ENCODE results near the gene PHYH. TPM values are rescaled to one million over a fixed set of nuclear protein-coding genes. Genes with fewer than 3 reads are reported as not detected.

Gene PHYH
- total and polyA plus RNA-seq, 2 of the 4 experiments (the other 2 are of a cell fraction): 10.9 to 13.4 TPM

DNA sequence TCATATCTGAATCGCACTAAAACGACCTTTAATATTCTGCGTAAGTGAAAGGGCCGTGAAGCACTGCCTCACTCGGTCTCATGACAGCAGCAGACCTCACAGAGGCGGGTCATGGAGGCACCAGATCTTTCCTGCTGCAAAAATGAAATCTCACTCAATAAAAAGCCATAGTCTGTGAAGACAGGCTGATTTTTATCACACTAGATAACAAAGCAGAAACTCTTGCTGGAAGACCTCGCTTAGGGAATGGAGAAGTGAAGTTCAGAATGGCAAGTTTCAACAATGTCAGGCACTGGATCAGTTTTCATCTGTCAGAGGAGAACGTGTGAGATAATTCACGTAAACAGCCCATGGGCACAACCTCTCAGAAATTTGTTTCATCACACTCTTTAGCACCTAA is 40.2 kb upstream of the PHYH start (continued):
- TF ChIP-seq MXI1 (IDR thresholded peaks at IDR 0.05; ENCODE audit: borderline replicate concordance, low read depth, low read length) (no peak), RAD21 (IDR thresholded peaks at IDR 0.05; ENCODE audit: low read length) (no peak), MAFK (IDR thresholded peaks at IDR 0.05; ENCODE audit: low read depth, low read length) (no peak), CHD1 (IDR thresholded peaks at IDR 0.05; ENCODE audit: low read depth, low read length) (no peak), SMC3 (IDR thresholded peaks at IDR 0.05; ENCODE audit: low read depth, low read length) (no peak)

DNA sequence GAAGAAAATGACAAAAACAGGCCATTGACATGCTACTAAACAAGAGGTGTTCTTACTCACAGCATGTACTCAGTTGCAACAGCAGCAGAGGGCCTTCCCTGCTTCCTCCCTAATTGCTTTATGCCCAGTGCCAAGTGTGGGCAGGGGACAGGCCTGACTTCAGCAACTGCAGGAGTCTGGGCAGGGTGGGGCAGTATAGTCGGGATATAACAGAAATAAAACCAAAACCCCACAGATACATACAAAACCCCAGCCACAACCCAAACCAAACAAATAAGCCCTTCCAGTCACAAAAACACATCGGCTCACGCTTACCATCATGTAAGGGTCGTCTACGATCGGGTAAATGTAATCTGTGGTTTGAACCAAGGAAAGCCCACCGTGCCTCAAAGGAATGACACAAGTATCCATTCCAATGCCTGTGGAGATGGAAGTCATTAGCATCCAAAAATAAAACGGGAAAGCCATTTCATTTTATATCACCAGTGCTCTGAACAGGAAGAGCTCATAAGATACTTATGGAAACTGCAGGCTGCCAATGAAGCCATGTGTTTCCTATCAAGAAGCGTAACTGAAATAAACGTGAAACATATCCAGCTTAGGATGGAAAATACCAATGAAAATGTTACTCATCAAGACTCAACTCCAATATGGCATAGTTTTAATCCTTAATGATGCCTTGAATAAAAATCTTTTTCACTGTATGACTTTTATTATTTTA is 38.7 kb upstream of the PHYH start:
- Histone ChIP-seq H3K4me2 (ENCODE audit: low read depth, low read length) (peak overlapping the region; percentile 37; the same call in 1 of the 2 replicates), H4K8ac (ENCODE audit: low read depth in 2 of 2, low read length in 2 of 2) (no peak overlapping the region; a peak in 1 of 4 replicates), H3K4ac (ENCODE audit: low read depth, low read length) (no peak overlapping the region), H3K27me3 (ENCODE audit: control insufficient read depth, insufficient read depth, low read length) (no peaks in the 10 kb centered on the region), H3K4me1 (ENCODE audit: control insufficient read depth, insufficient read depth, low read length) (peaks cover 2% of the 10 kb centered on the region; the same call in 1 of the 2 replicates), H4K5ac (ENCODE audit: low read depth, low read length) (no peak overlapping the region), H2BK20ac (ENCODE audit: low read depth, low read length) (no peak overlapping the region), H3K9ac (ENCODE audit: low read depth, low read length) (no peak overlapping the region), H3K36me3 (ENCODE audit: control insufficient read depth, insufficient read depth, low read length) (peaks cover 24% of the 10 kb centered on the region), H3K27ac (ENCODE audit: insufficient read depth, low read length) (no peak overlapping the region), H3K23ac (ENCODE audit: low read depth, low read length) (peak overlapping the region; percentile 49; the same call in 1 of the 2 replicates), H2BK120ac (ENCODE audit: low read depth, low read length) (no peak overlapping the region), H3K56ac (ENCODE audit: extremely low read depth, insufficient read depth, low read length) (no peak overlapping the region), H2AK9ac (replicated peaks; ENCODE audit: low read depth, low read length, poor library complexity) (no peak overlapping the region), H4K20me1 (ENCODE audit: insufficient read depth, low read length) (no peaks in the 10 kb centered on the region), H3K4me3 (ENCODE audit: insufficient read depth, low read depth, low read length) (no peak overlapping the region), H3K18ac (ENCODE audit: low read depth, low read length) (no peak overlapping the region), H3K9me1 (ENCODE audit: insufficient read depth, low read length) (peaks cover 6% of the 10 kb centered on the region), H2BK5ac (ENCODE audit: low read depth, low read length, poor library complexity, severe bottlenecking) (no peak overlapping the region), H3K79me1 (ENCODE audit: low read depth in 1 of 2, low read length in 2 of 2) (peaks cover 31 to 57% of the 10 kb centered on the region in 2 experiments), H3K14ac (replicated peaks; ENCODE audit: low read depth, low read length) (no peak overlapping the region), H2AK5ac (ENCODE audit: low read depth, low read length) (no peak overlapping the region), H2AFZ (replicated peaks; ENCODE audit: low read length, poor library complexity) (no peak overlapping the region), H3K9me3 (ENCODE audit: control insufficient read depth, insufficient read depth, low read length) (no peaks in the 10 kb centered on the region), H4K91ac (ENCODE audit: insufficient read depth, low read depth, low read length) (no peak overlapping the region), H2BK15ac (ENCODE audit: low read depth, low read length) (no peak overlapping the region)
- BruUV-seq (replicated peaks): no TSS peak
- ATAC-seq (ENCODE audit: low read depth) (peak; percentile 21; the same call in 1 of the 2 replicates), DNase-seq (peak; percentile 52)
- POLR2A ChIA-PET (ENCODE audit: unreplicated experiment): no interaction called here
- no CpG with 5 or more reads among the region's 10 CpGs for WGBS, 2 experiments (ENCODE audit: extremely low coverage in 2 of 2, insufficient read length in 1 of 2)
- in situ Hi-C loops (cut with MboI; ENCODE audit: low sequenced_read_pairs) (no loop called here), intact Hi-C loops (cut with micrococcal nuclease) (no loop called here), dilution Hi-C loops (cut with HindIII; ENCODE audit: low sequenced_read_pairs, unreplicated experiment) (no loop called here)
- no peak for TF ChIP-seq NFE2L2 (IDR thresholded peaks at IDR 0.05; ENCODE audit: low read depth, low read length)
- no peak for TF ChIP-seq RCOR1 (IDR thresholded peaks at IDR 0.05; ENCODE audit: insufficient replicate concordance, low read length)
- TF ChIP-seq POLR2A (IDR thresholded peaks at IDR 0.05; ENCODE audit: low read depth, low read length): no peak
- TF ChIP-seq BHLHE40 (IDR thresholded peaks at IDR 0.05; ENCODE audit: low read depth, low read length): no peak
- CTCF ChIA-PET: no interaction called here
